SK-N-SH (cell line): Measurements from ENCODE around the gene BORCS5. TPM values are rescaled to one million over a fixed set of nuclear protein-coding genes. Genes with fewer than 3 reads are reported as not detected.

ENCODE experiments used
- CTCF ChIA-PET: fragments of 300-600, 350-600 bp; formaldehyde crosslinking; extraction: SDS; loops from one replicate; lab custom pipeline; 2021; lab: Yijun Ruan, JAX
- POLR2A ChIA-PET: fragments of 350-600 bp; sonication (Branson Sonifier 250); formaldehyde crosslinking; extraction: SDS; loops from one replicate; lab custom pipeline; 2020; ENCODE audit warnings: antibody characterized with exemption, inconsistent platforms; lab: Yijun Ruan, JAX
- DNase-seq: peaks from one replicate; pipeline ENCODE4 v3.0.0; 2012
- H2AFZ ChIP-seq: fragments of 200-600 bp; sonication (generic); 2 replicates; pipeline ENCODE4 v1.8.1; 2016; ENCODE audit warnings: antibody characterized with exemption, mild to moderate bottlenecking, low read depth
- H3F3A ChIP-seq: fragments of 200-600 bp; sonication (generic); replicated peaks from 2 replicates; pipeline ENCODE3; 2016; ENCODE audit warnings: antibody characterized with exemption, mild to moderate bottlenecking; ENCODE audit not compliant: insufficient read depth
- H3K27ac ChIP-seq, 2 experiments: fragments of 200-500 bp in 1 of 2; fragments of 200-600 bp in 1 of 2; sonication (Bioruptor generic) in 1 of 2; sonication (generic), shearing (Covaris generic) in 1 of 2; 2 replicates each; pipeline versions ENCODE4 v1.5.1 to v1.6.1; 2014 to 2016; ENCODE audit warnings: low read depth in 2 of 2, inconsistent platforms in 1 of 2, low read length in 1 of 2, mild to moderate bottlenecking in 1 of 2, mixed read lengths in 1 of 2
- H3K27me3 ChIP-seq: fragments of 200-600 bp; sonication (generic), shearing (Covaris generic); 2 replicates; pipeline ENCODE4 v1.6.1; 2016; ENCODE audit warnings: mixed run types; ENCODE audit not compliant: insufficient read depth
- H3K36me3 ChIP-seq, 2 experiments: fragments of 200-500 bp in 1 of 2; fragments of 200-600 bp in 1 of 2; sonication (Bioruptor generic) in 1 of 2; sonication (generic) in 1 of 2; replicated peaks in 1 of 2; 2 replicates each; pipeline versions ENCODE3 to v1.5.1; 2014 to 2016; ENCODE audit warnings: low read length in 1 of 2, mild to moderate bottlenecking in 1 of 2; ENCODE audit not compliant: insufficient read depth in 2 of 2, control insufficient read depth in 1 of 2
- H3K4me1 ChIP-seq, 2 experiments: fragments of 200-500 bp in 1 of 2; fragments of 200-600 bp in 1 of 2; sonication (Bioruptor generic) in 1 of 2; sonication (generic), shearing (Covaris generic) in 1 of 2; 2 replicates each; pipeline versions ENCODE4 v1.5.1 to v1.6.1; 2014 to 2016; ENCODE audit warnings: low read depth in 1 of 2, low read length in 1 of 2, mixed run types in 1 of 2; ENCODE audit not compliant: insufficient read depth in 2 of 2, control insufficient read depth in 1 of 2
- H3K4me2 ChIP-seq: fragments of 200-600 bp; sonication (generic), shearing (Covaris generic); 2 replicates; pipeline ENCODE4 v1.6.1; 2017; ENCODE audit warnings: mixed run types
- H3K4me3 ChIP-seq, 2 experiments: fragments of 200-500 bp in 1 of 2; fragments of 200-600 bp in 1 of 2; sonication (Bioruptor generic) in 1 of 2; sonication (generic), shearing (Covaris generic) in 1 of 2; 2 replicates each; pipeline versions ENCODE4 v1.5.1 to v1.8.1; 2014 to 2016; ENCODE audit warnings: low read depth in 2 of 2, inconsistent platforms in 1 of 2, low read length in 1 of 2, mild to moderate bottlenecking in 1 of 2, mixed read lengths in 1 of 2, moderate library complexity in 1 of 2
- H3K79me2 ChIP-seq: fragments of 200-600 bp; sonication (generic); 2 replicates; pipeline ENCODE4 v1.8.1; 2017; ENCODE audit warnings: mild to moderate bottlenecking; ENCODE audit not compliant: insufficient read depth
- H3K9ac ChIP-seq: fragments of 200-600 bp; sonication (generic); 2 replicates; pipeline ENCODE4 v1.6.1; 2017; ENCODE audit warnings: mixed run types
- H3K9me2 ChIP-seq: fragments of 200-600 bp; sonication (generic); 2 replicates; pipeline ENCODE4 v1.6.1; 2017; ENCODE audit warnings: mixed run types
- H3K9me3 ChIP-seq: fragments of 200-600 bp; sonication (generic); 2 replicates; pipeline ENCODE4 v1.6.1; 2017; ENCODE audit warnings: mixed run types, mild to moderate bottlenecking, moderate library complexity
- H4K20me1 ChIP-seq: fragments of 200-600 bp; sonication (generic); 2 replicates; pipeline ENCODE4 v1.6.1; 2017; ENCODE audit warnings: mild to moderate bottlenecking, mixed run types; ENCODE audit not compliant: insufficient read depth
- EP300 ChIP-seq, 2 experiments: IDR thresholded peaks; 2 replicates each; pipeline versions ENCODE4 v1.4.0 to v1.6.1; 2012; ENCODE audit warnings: borderline replicate concordance in 1 of 2, low read depth in 1 of 2, low read length in 1 of 2
- EZH2phosphoT487 ChIP-seq: fragments of 200-600 bp; sonication (generic); IDR thresholded peaks from 2 replicates; pipeline ENCODE4 v1.6.1; 2017; ENCODE audit warnings: low read depth, mixed run types, mild to moderate bottlenecking, antibody characterized with exemption, moderate library complexity, borderline replicate concordance
- FOXJ3 ChIP-seq: sonication (generic); formaldehyde crosslinking; IDR thresholded peaks from 2 replicates; pipeline ENCODE4 v1.5.1; 2020; ENCODE audit warnings: mild to moderate bottlenecking, missing genetic modification reagents
- FOXM1 ChIP-seq: IDR thresholded peaks from 2 replicates; pipeline ENCODE4 v1.4.0; 2012; ENCODE audit warnings: low read depth, mild to moderate bottlenecking
- GABPA ChIP-seq: IDR thresholded peaks from 2 replicates; pipeline ENCODE4 v1.4.0; 2012; ENCODE audit warnings: low read depth, mild to moderate bottlenecking
- GATA2 ChIP-seq: sonication (generic); formaldehyde crosslinking; IDR thresholded peaks from 2 replicates; pipeline ENCODE4 v1.5.0; 2020; ENCODE audit warnings: mild to moderate bottlenecking, missing genetic modification reagents
- MEF2A ChIP-seq: IDR thresholded peaks from 2 replicates; pipeline ENCODE4 v1.4.0; 2012; ENCODE audit warnings: low read depth, borderline replicate concordance
- MXI1 ChIP-seq: IDR thresholded peaks from 2 replicates; pipeline ENCODE4 v1.6.1; 2012; ENCODE audit warnings: mild to moderate bottlenecking, low read depth, low read length, improper control_type of control experiment
- NRF1 ChIP-seq: IDR thresholded peaks from 2 replicates; pipeline ENCODE4 v1.6.1; 2012; ENCODE audit warnings: low read depth, mild to moderate bottlenecking, low read length
- POLR2AphosphoS5 ChIP-seq: IDR thresholded peaks from 2 replicates; pipeline ENCODE4 v1.6.1; 2012; ENCODE audit warnings: low read depth, low read length
- RCOR1 ChIP-seq: fragments of 150-350 bp; IDR thresholded peaks from 2 replicates; pipeline ENCODE4 v1.6.1; 2017; ENCODE audit warnings: antibody characterized with exemption, low read length
- RFX5 ChIP-seq: IDR thresholded peaks from 2 replicates; pipeline ENCODE4 v1.6.1; 2012; ENCODE audit warnings: mild to moderate bottlenecking, improper control_type of control experiment, low read length
- RXRA ChIP-seq: IDR thresholded peaks from 2 replicates; pipeline ENCODE4 v1.4.0; 2012; ENCODE audit warnings: low read depth, mild to moderate bottlenecking, borderline replicate concordance
- SMC3 ChIP-seq: IDR thresholded peaks from 2 replicates; pipeline ENCODE4 v1.6.1; 2012; ENCODE audit warnings: low read depth, low read length, improper control_type of control experiment
- TAF1 ChIP-seq: IDR thresholded peaks from 2 replicates; pipeline ENCODE4 v1.6.1; 2012; ENCODE audit warnings: low read depth, mild to moderate bottlenecking, low read length, moderate library complexity, borderline replicate concordance
- WGBS: methylation state at CpG from one replicate; pipeline ENCODE4 v1.1.6; 2017; ENCODE audit warnings: low lambda C conversion rate; 5-methylcytosine and 5-hydroxymethylcytosine counted together
- polyA plus RNA-seq, 3 experiments: library from polyadenylated mRNA; depleted of rRNA; stranded (reverse); fragments of >200 nt; gene quantifications; 2 replicates each; pipeline ENCODE4 v1.2.3, GENCODE V29; 2012
- TF ChIP-seq, protein P1 (sequence below): fragments of 150-350 bp; IDR thresholded peaks from 2 replicates; pipeline ENCODE4 v1.6.1; 2017; ENCODE audit warnings: antibody characterized with exemption, low read length, low read depth, borderline replicate concordance
- TF ChIP-seq, protein P2 (sequence below): IDR thresholded peaks from 2 replicates; pipeline ENCODE4 v1.4.0; 2012; ENCODE audit warnings: low read depth, borderline replicate concordance
- TF ChIP-seq, protein P3 (sequence below): fragments of 200-600 bp; sonication (generic); IDR thresholded peaks from 2 replicates; pipeline ENCODE4 v1.6.1; 2017; ENCODE audit warnings: antibody characterized with exemption, mild to moderate bottlenecking, moderate library complexity
- TF ChIP-seq, protein P4 (sequence below): fragments of 150-350 bp; IDR thresholded peaks from 2 replicates; pipeline ENCODE4 v1.6.1; 2016; ENCODE audit warnings: mild to moderate bottlenecking, low read depth, low read length

Gene BORCS5
- polyA plus RNA-seq, 1 of the 3 experiments (the other 2 are of a cell fraction) = 16.3 TPM

DNA sequence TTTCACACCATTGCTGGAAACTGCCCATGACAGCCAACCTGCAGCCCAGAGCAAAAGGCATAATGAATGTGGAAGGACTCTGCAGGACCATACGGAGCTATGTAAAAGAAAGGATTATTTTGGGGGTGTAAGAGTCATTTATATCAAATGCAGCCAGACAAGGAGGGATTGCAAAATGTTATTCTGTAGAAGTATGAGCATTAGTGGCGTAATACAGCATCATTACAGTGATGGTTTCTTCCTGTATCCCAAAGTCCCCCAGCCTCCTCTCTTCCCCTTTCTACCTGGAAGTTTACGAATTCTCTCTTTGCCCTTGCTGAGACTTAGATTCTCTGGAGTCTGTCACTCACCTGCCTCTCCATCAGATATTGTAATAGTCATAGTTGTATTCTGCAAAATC lies 89.9 kb downstream of the BORCS5 start:
- Histone ChIP-seq H3K79me2 (no peaks in the 10 kb centered on the region), H3K9me3 (no peaks in the 10 kb centered on the region), H3F3A (peaks cover 11% of the 10 kb centered on the region), H3K27ac (no peak overlapping the region), H3K4me2 (no peak overlapping the region), H3K36me3 (no peaks in the 10 kb centered on the region), H3K9me2 (no peaks in the 10 kb centered on the region), H4K20me1 (no peaks in the 10 kb centered on the region), H3K27me3 (no peaks in the 10 kb centered on the region), H2AFZ (no peak overlapping the region), H3K4me3 (no peak overlapping the region), H3K4me1 (peaks cover 3 to 10% of the 10 kb centered on the region in 2 experiments; a peak in 3 of 4 replicates), H3K9ac (no peak overlapping the region)
- no peak for TF ChIP-seq NRF1
- TF ChIP-seq SMC3 = no peak
- TF ChIP-seq EP300 (IDR thresholded peaks at IDR 0.05; ENCODE audit: borderline replicate concordance in 1 of 2, low read depth in 1 of 2, low read length in 1 of 2) = no peak
- no peak for TF ChIP-seq FOXJ3 (CRISPR knock-in tag)
- no peak for TF ChIP-seq TAF1
- TF ChIP-seq, protein P1, sequence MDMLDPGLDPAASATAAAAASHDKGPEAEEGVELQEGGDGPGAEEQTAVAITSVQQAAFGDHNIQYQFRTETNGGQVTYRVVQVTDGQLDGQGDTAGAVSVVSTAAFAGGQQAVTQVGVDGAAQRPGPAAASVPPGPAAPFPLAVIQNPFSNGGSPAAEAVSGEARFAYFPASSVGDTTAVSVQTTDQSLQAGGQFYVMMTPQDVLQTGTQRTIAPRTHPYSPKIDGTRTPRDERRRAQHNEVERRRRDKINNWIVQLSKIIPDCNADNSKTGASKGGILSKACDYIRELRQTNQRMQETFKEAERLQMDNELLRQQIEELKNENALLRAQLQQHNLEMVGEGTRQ = no peak
- TF ChIP-seq GABPA = no peak
- no peak for TF ChIP-seq GATA2 (CRISPR knock-in tag)
- no peak for DNase-seq
- ChIA-PET CTCF (no interaction called here), POLR2A (no interaction called here)
- 92% methylated on average over 3 of the region's 3 CpGs for WGBS

DNA sequence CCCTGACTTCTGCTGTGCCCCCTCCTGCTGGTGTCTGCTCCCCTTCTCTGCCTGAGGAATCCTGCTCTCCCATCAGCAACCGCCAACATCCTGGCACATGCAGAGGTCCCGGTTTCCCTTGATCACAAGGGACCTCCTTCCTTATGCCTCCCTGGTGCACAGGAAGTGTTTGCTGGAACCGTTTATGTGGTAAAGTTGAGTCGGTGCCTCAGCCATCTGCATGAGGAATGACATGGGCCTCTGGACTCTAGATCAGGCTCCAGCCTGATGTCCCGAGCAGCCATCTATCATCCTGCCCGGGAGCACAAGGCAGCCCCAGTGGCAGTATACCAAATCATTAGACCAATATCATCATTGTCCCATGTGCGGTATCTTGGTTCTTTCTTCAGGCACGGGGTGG lies 90.4 kb downstream of the BORCS5 start:
- no peak overlapping the region for H2AFZ ChIP-seq
- TF ChIP-seq RCOR1 (no peak), POLR2AphosphoS5 (no peak), EP300 (IDR thresholded peaks at IDR 0.05; ENCODE audit: borderline replicate concordance in 1 of 2, low read depth in 1 of 2, low read length in 1 of 2) (no peak), FOXJ3 (CRISPR knock-in tag) (no peak), MEF2A (no peak), MXI1 (no peak), FOXM1 (no peak), EZH2phosphoT487 (no peak), RFX5 (no peak), RXRA (no peak), TAF1 (no peak)
- TF ChIP-seq, protein P2, sequence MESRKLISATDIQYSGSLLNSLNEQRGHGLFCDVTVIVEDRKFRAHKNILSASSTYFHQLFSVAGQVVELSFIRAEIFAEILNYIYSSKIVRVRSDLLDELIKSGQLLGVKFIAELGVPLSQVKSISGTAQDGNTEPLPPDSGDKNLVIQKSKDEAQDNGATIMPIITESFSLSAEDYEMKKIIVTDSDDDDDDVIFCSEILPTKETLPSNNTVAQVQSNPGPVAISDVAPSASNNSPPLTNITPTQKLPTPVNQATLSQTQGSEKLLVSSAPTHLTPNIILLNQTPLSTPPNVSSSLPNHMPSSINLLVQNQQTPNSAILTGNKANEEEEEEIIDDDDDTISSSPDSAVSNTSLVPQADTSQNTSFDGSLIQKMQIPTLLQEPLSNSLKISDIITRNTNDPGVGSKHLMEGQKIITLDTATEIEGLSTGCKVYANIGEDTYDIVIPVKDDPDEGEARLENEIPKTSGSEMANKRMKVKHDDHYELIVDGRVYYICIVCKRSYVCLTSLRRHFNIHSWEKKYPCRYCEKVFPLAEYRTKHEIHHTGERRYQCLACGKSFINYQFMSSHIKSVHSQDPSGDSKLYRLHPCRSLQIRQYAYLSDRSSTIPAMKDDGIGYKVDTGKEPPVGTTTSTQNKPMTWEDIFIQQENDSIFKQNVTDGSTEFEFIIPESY = no peak
- TF ChIP-seq, protein P3, sequence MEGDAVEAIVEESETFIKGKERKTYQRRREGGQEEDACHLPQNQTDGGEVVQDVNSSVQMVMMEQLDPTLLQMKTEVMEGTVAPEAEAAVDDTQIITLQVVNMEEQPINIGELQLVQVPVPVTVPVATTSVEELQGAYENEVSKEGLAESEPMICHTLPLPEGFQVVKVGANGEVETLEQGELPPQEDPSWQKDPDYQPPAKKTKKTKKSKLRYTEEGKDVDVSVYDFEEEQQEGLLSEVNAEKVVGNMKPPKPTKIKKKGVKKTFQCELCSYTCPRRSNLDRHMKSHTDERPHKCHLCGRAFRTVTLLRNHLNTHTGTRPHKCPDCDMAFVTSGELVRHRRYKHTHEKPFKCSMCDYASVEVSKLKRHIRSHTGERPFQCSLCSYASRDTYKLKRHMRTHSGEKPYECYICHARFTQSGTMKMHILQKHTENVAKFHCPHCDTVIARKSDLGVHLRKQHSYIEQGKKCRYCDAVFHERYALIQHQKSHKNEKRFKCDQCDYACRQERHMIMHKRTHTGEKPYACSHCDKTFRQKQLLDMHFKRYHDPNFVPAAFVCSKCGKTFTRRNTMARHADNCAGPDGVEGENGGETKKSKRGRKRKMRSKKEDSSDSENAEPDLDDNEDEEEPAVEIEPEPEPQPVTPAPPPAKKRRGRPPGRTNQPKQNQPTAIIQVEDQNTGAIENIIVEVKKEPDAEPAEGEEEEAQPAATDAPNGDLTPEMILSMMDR = no peak
- TF ChIP-seq, protein P4, sequence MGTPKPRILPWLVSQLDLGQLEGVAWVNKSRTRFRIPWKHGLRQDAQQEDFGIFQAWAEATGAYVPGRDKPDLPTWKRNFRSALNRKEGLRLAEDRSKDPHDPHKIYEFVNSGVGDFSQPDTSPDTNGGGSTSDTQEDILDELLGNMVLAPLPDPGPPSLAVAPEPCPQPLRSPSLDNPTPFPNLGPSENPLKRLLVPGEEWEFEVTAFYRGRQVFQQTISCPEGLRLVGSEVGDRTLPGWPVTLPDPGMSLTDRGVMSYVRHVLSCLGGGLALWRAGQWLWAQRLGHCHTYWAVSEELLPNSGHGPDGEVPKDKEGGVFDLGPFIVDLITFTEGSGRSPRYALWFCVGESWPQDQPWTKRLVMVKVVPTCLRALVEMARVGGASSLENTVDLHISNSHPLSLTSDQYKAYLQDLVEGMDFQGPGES = no peak
- TF ChIP-seq, all 33 proteins: peak for 0
- DNase-seq = no peak
- CTCF ChIA-PET = no interaction called here
- Histone ChIP-seq H3K4me3 (no peak overlapping the region), H3F3A (peaks cover 7% of the 10 kb centered on the region), H3K27ac (no peak overlapping the region), H3K9me3 (no peaks in the 10 kb centered on the region), H3K4me2 (no peak overlapping the region), H3K9ac (no peak overlapping the region), H3K27me3 (no peaks in the 10 kb centered on the region), H4K20me1 (no peaks in the 10 kb centered on the region), H3K79me2 (no peaks in the 10 kb centered on the region), H3K9me2 (no peaks in the 10 kb centered on the region), H3K4me1 (peaks cover 0 to 10% of the 10 kb centered on the region in 2 experiments; a peak in 3 of 4 replicates), H3K36me3 (no peaks in the 10 kb centered on the region)
- POLR2A ChIA-PET = no interaction called here
- 90% methylated on average over 5 of the region's 8 CpGs for whole genome bisulfite sequencing
